HCT116 (cell line): Measurements from ENCODE around the gene ADIRF.

ENCODE experiments used
- ATF3 ChIP-seq: IDR thresholded peaks from 2 replicates; pipeline ENCODE4 v1.6.1; 2012
- CTCF ChIP-seq, 3 experiments: fragments of 200-600 bp in 1 of 3; sonication (generic) in 1 of 3; IDR thresholded peaks in 2 of 3; conservative IDR thresholded peaks in 1 of 3; 2 replicates each; pipeline ENCODE4 v1.5.1; 2012 to 2017; ENCODE audit warnings: low read depth in 2 of 3, low read length in 2 of 3, antibody characterized with exemption in 1 of 3, borderline replicate concordance in 1 of 3, control low read depth in 1 of 3, mild to moderate bottlenecking in 1 of 3, mixed read lengths in 1 of 3, mixed run types in 1 of 3, moderate library complexity in 1 of 3; ENCODE audit not compliant: insufficient read depth in 1 of 3
- EZH2 ChIP-seq: fragments of 200-600 bp; sonication (generic); IDR thresholded peaks from 2 replicates; pipeline ENCODE4 v1.6.1; 2017; ENCODE audit warnings: antibody characterized with exemption, mixed run types
- POLR2A ChIP-seq: IDR thresholded peaks from 2 replicates; pipeline ENCODE4 v1.7.0; 2011; ENCODE audit warnings: borderline replicate concordance; ENCODE audit not compliant: insufficient read depth, insufficient read length; ENCODE audit errors: extremely low read depth
- RAD21 ChIP-seq: IDR thresholded peaks from 2 replicates; pipeline ENCODE4 v1.6.1; 2012; ENCODE audit warnings: low read depth, mild to moderate bottlenecking
- SP1 ChIP-seq: IDR thresholded peaks from 2 replicates; pipeline ENCODE4 v1.6.1; 2012; ENCODE audit warnings: low read depth

GRCh38 chr10:86952106-86952505 lies 16.2 kb upstream of the ADIRF start:
- TF ChIP-seq SP1: no peak
- no peak for TF ChIP-seq POLR2A
- TF ChIP-seq CTCF (IDR thresholded peaks at IDR 0.05 in 2 of 3, conservative IDR thresholded peaks at IDR 0.05 in 1 of 3; ENCODE audit: borderline replicate concordance in 1 of 3, insufficient read depth in 1 of 3, low read depth in 2 of 3, low read length in 2 of 3): no peak
- TF ChIP-seq ATF3: no peak
- TF ChIP-seq RAD21: no peak
- no peak for TF ChIP-seq EZH2
